Measurements from ENCODE around the gene ZMYND8. TPM values are rescaled to one million over a fixed set of nuclear protein-coding genes. Genes with fewer than 3 reads are reported as not detected.

ZMYND8 gene
- total and polyA plus RNA-seq, 2 experiments from 2014 or later, result 10.2 to 12.4 TPM

GRCh38 chr20:47287609-47288144 is 68.8 kb downstream of the ZMYND8 start:
- no peak overlapping the region for H3K9ac ChIP-seq
- 90 to 92% methylated on average over 6 of the region's 6 CpGs for WGBS, 2 experiments (ENCODE audit: low coverage in 1 of 2, low lambda C conversion rate in 2 of 2, missing lambda C conversion rate in 2 of 2)
- no peaks in the 10 kb centered on the region for H3K27me3 ChIP-seq (replicated peaks; ENCODE audit: insufficient read depth)
- H3K9me3 ChIP-seq (ENCODE audit: low read depth), result no peaks in the 10 kb centered on the region
- 0 out of 2 replicates have a peak, but pooled peaks cover 8% of the 10 kb centered on the region for H3F3A ChIP-seq (ENCODE audit: insufficient read depth)
- in situ Hi-C loops (cut with MboI), result no loop called here
- H3K4me1 ChIP-seq (ENCODE audit: insufficient read depth), result peaks cover 6% of the 10 kb centered on the region; the same call in 1 of the 2 replicates
- H3K9me2 ChIP-seq (ENCODE audit: insufficient read depth), result no peaks in the 10 kb centered on the region
- TF ChIP-seq EZH2 (IDR thresholded peaks at IDR 0.05; ENCODE audit: insufficient read depth, poor library complexity, severe bottlenecking) (no peak), EZH2phosphoT487 (IDR thresholded peaks at IDR 0.05; ENCODE audit: insufficient read depth, low read depth) (no peak)
- no peak for DNase-seq
- H3K27ac ChIP-seq, result no peak overlapping the region
- H3K4me2 ChIP-seq (ENCODE audit: unreplicated experiment), result no peak overlapping the region
- no peak overlapping the region for H3K4me3 ChIP-seq
- peaks cover 69% of the 10 kb centered on the region for H3K36me3 ChIP-seq (ENCODE audit: low read depth)
- H2AFZ ChIP-seq, result no peak overlapping the region
- no peaks in the 10 kb centered on the region for H4K20me1 ChIP-seq (ENCODE audit: insufficient read depth)
- peaks cover 20% of the 10 kb centered on the region for H3K79me2 ChIP-seq (ENCODE audit: insufficient read depth)

DNA sequence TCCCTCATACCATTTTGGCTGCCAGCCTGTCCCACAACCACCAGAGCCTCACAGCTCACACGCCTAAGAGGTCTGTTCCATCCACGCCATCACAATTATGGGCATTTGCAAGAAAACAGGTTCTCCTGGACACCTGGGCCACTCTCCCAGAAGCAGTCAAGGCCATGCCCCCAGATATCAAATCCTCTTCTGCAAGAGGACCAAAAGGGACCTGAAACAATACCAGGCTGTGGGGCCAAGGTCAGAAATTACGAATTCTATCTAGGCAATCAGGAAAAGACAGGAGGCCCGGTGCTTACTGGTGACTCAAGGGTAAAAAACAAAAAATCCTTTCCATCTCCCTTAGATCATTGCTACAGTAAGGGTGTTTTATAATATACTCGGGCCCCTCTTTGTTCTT is 69.8 kb downstream of the ZMYND8 start:
- Histone ChIP-seq H3K4me2 (ENCODE audit: unreplicated experiment) (no peak overlapping the region), H3K9me3 (ENCODE audit: low read depth) (no peaks in the 10 kb centered on the region), H2AFZ (no peak overlapping the region), H4K20me1 (ENCODE audit: insufficient read depth) (no peaks in the 10 kb centered on the region), H3F3A (ENCODE audit: insufficient read depth) (0 out of 2 replicates have a peak, but pooled peaks cover 4% of the 10 kb centered on the region), H3K4me1 (ENCODE audit: insufficient read depth) (peaks cover 6% of the 10 kb centered on the region; the same call in 1 of the 2 replicates), H3K9me2 (ENCODE audit: insufficient read depth) (no peaks in the 10 kb centered on the region), H3K4me3 (no peak overlapping the region), H3K79me2 (ENCODE audit: insufficient read depth) (peaks cover 14% of the 10 kb centered on the region), H3K27ac (no peak overlapping the region), H3K36me3 (ENCODE audit: low read depth) (peaks cover 70% of the 10 kb centered on the region), H3K9ac (no peak overlapping the region), H3K27me3 (replicated peaks; ENCODE audit: insufficient read depth) (no peaks in the 10 kb centered on the region)
- WGBS, 2 experiments (ENCODE audit: low coverage in 1 of 2, low lambda C conversion rate in 2 of 2, missing lambda C conversion rate in 2 of 2), result 98 to 99% methylated on average over 5 of the region's 5 CpGs
- no peak for TF ChIP-seq EZH2 (IDR thresholded peaks at IDR 0.05; ENCODE audit: insufficient read depth, poor library complexity, severe bottlenecking)
- TF ChIP-seq EZH2phosphoT487 (IDR thresholded peaks at IDR 0.05; ENCODE audit: insufficient read depth, low read depth), result no peak
- in situ Hi-C loops (cut with MboI), result no loop called here
- no peak for DNase-seq

DNA sequence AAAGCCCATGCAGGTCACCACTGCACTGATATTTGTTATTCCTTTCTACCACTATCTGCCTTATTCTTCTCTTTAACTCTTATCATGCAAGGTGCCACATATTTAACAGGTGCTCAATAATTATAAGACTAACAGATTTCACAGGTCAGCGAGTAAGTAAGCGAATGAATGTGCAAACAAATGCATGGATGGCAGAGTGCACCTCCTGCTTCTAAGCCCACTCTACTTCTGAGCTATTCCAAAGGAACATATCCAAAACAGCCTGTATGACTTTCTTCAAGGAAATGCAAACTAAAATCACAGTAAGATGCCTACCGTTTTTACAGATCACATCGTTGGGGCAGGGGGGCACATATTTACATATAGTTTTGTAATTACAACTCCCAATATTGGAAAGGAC is 71.3 kb downstream of the ZMYND8 start:
- no peak overlapping the region for H3K9ac ChIP-seq
- H3K27me3 ChIP-seq (replicated peaks; ENCODE audit: insufficient read depth), result no peaks in the 10 kb centered on the region
- H3K9me2 ChIP-seq (ENCODE audit: insufficient read depth), result no peaks in the 10 kb centered on the region
- no peaks in the 10 kb centered on the region for H4K20me1 ChIP-seq (ENCODE audit: insufficient read depth)
- peaks cover 14% of the 10 kb centered on the region for H3K79me2 ChIP-seq (ENCODE audit: insufficient read depth)
- H3K4me3 ChIP-seq, result no peak overlapping the region
- H3K4me1 ChIP-seq (ENCODE audit: insufficient read depth), result peaks cover 5% of the 10 kb centered on the region; the same call in 1 of the 2 replicates
- H2AFZ ChIP-seq, result no peak overlapping the region
- no peaks in the 10 kb centered on the region for H3K9me3 ChIP-seq (ENCODE audit: low read depth)
- H3K27ac ChIP-seq, result no peak overlapping the region
- no peak overlapping the region for H3K4me2 ChIP-seq (ENCODE audit: unreplicated experiment)
- TF ChIP-seq EZH2phosphoT487 (IDR thresholded peaks at IDR 0.05; ENCODE audit: insufficient read depth, low read depth) (no peak), EZH2 (IDR thresholded peaks at IDR 0.05; ENCODE audit: insufficient read depth, poor library complexity, severe bottlenecking) (no peak)
- 96 to 98% methylated on average over 4 of the region's 4 CpGs for WGBS, 2 experiments (ENCODE audit: low coverage in 1 of 2, low lambda C conversion rate in 2 of 2, missing lambda C conversion rate in 2 of 2)
- in situ Hi-C loops (cut with MboI), result no loop called here
- H3F3A ChIP-seq (ENCODE audit: insufficient read depth), result 0 out of 2 replicates have a peak, but pooled peaks cover 4% of the 10 kb centered on the region
- H3K36me3 ChIP-seq (ENCODE audit: low read depth), result peaks cover 62% of the 10 kb centered on the region
- no peak for DNase-seq

- no peak overlapping the region for H3K27ac ChIP-seq
- no peak overlapping the region for H2AFZ ChIP-seq
- 0 out of 2 replicates have a peak, but pooled peaks cover 4% of the 10 kb centered on the region for H3F3A ChIP-seq (ENCODE audit: insufficient read depth)
- no peaks in the 10 kb centered on the region for H3K27me3 ChIP-seq (replicated peaks; ENCODE audit: insufficient read depth)
- H3K4me3 ChIP-seq, result no peak overlapping the region
- no peaks in the 10 kb centered on the region for H3K4me1 ChIP-seq (ENCODE audit: insufficient read depth)
- H4K20me1 ChIP-seq (ENCODE audit: insufficient read depth), result no peaks in the 10 kb centered on the region
- WGBS, 2 experiments (ENCODE audit: low coverage in 1 of 2, low lambda C conversion rate in 2 of 2, missing lambda C conversion rate in 2 of 2), result 92% methylated on average over 5 of the region's 5 CpGs
- no peak overlapping the region for H3K4me2 ChIP-seq (ENCODE audit: unreplicated experiment)
- no peak overlapping the region for H3K9ac ChIP-seq
- peaks cover 60% of the 10 kb centered on the region for H3K36me3 ChIP-seq (ENCODE audit: low read depth)
- H3K79me2 ChIP-seq (ENCODE audit: insufficient read depth), result peaks cover 13% of the 10 kb centered on the region
- no peaks in the 10 kb centered on the region for H3K9me2 ChIP-seq (ENCODE audit: insufficient read depth)
- DNase-seq, result no peak
- no peaks in the 10 kb centered on the region for H3K9me3 ChIP-seq (ENCODE audit: low read depth)
- in situ Hi-C loops (cut with MboI), result no loop called here
- TF ChIP-seq EZH2phosphoT487 (IDR thresholded peaks at IDR 0.05; ENCODE audit: insufficient read depth, low read depth) (no peak), EZH2 (IDR thresholded peaks at IDR 0.05; ENCODE audit: insufficient read depth, poor library complexity, severe bottlenecking) (no peak)
Observed at GRCh38 chr20:47284373-47284772, 72.1 kb downstream of the ZMYND8 start.

Data from GM23248 (cell line).